Stimulated activated CD8-positive, alpha-beta memory T cell treated with anti-CD3 and anti-CD28 coated beads, Interleukin-12 subunit alpha, Interleukin-12 subunit beta, amount 100 ng/mL, for 1 hour (primary cell): ENCODE measurements around the gene PEX7.
"Not testable (repeated sequence)": the region's sequence is repeated elsewhere in the genome, so short reads cannot be mapped to it uniquely, and the experiment has no call there.

Source experiments
- DNase-seq: peaks from one replicate; pipeline ENCODE4 v3.0.0-alpha.2; 2020; ENCODE audit warnings: low read depth

Gene PEX7

GRCh38 chr6:136952714-136953260 is 130.4 kb downstream of the PEX7 start:
- no peak for DNase-seq

- DNase-seq, result no peak
These were observed 132.7 kb downstream of the PEX7 start for GRCh38 chr6:136955123-136955522.

- DNase-seq, result no peak
These were observed 134.5 kb downstream of the PEX7 start for GRCh38 chr6:136956590-136957544.

DNA sequence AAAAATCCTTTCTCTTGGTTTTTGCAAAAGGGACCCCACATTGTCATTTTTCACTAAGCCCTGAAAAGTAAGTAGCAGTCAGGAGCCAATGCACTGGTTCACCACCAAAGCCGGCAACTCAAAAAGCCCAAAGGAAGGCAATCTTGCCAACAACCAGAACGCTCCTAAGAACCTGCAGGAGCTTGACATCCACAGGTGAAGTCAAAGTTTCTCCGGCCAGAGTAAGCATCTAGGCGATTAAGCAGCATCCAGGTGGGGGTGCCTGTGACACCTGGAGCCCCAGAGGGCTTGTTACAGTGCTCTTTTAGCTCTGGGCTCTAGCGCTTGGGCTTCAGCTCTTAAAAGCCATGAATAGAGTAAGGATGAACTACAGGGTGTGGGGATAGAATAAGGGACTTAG is 135.8 kb downstream of the PEX7 start:
- no peak for DNase-seq

DNA sequence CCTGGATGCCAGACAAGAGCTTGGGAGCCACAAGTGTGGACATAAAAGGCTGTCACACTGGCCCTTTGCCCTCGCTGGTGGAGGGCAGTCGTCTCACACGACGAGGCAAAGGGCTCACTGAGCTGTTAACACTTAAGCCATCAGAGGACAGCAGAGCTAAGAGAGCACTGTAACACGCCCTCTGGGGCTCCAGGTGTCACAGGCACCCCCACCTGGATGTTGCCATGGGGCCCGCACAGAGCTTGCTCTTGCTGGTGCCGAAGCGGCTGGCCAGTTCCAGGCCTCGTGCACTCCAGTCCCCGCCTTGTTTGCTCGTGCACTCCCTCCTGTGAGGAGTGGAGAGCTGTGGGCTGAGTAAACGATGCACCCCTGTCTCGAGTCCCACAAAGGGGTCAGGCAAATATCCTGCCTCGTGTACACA is 137.1 kb downstream of the PEX7 start:
- no peak for DNase-seq

GRCh38 chr6:136959935-136960334 is 137.5 kb downstream of the PEX7 start:
- DNase-seq, result not testable (repeated sequence)

DNA sequence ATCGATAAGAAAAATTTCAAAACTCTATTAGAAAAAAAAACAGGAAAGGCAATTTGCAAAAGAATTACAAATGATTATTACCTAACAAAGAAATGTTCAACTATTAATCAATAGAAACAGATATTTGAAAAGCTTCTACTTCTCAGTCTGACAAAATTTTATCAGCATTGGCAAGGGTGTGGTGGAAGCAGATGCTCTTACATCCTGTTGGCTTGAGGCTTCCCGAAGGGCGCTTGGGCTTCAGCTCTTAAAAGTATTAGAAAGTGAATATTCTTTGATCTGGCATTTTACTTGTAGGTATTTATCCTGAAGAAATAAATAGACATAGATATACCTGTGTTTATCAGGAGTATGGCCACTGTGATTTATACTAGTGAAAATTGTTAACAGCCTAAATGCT is 138.4 kb downstream of the PEX7 start:
- DNase-seq, result no peak

- no peak for DNase-seq
These were observed 139.5 kb downstream of the PEX7 start for GRCh38 chr6:136961848-136962247.

DNA sequence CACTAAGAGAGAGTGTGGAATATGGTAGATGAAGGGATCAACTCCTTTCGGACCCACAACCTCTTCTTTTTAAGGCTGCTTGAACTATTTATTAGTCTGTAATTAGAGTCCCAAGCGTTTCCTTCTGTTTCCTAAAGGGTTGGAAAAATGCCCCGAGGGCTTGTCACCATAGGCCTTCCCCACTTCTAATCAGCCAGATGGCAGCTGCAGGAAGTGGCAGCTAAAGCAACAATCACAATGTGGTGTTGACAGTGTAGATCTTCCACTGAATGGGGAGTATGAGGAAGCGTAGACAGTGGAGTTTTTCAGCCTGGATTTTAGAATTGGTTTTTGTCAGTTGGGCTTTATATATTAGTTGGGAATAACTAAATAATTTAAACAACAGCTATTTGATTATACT is 140.3 kb downstream of the PEX7 start:
- DNase-seq, result no peak

GRCh38 chr6:136963259-136963658 is 140.9 kb downstream of the PEX7 start:
- no peak for DNase-seq
